WTC11 (cell line): ENCODE data around the gene HOMER3.

ENCODE experiments used
- ATF2 ChIP-seq: sonication (generic); formaldehyde crosslinking; IDR thresholded peaks from 2 replicates; pipeline ENCODE4 v1.8.1; 2022; ENCODE audit warnings: low read depth, missing genetic modification reagents, borderline replicate concordance
- CREB1 ChIP-seq: sonication (generic); formaldehyde crosslinking; IDR thresholded peaks from 2 replicates; pipeline ENCODE4 v1.8.0; 2023; ENCODE audit warnings: mild to moderate bottlenecking, missing genetic modification reagents
- CTCF ChIP-seq: fragments of 200-600 bp; IDR thresholded peaks from 2 replicates; pipeline ENCODE4 v1.8.0; 2022; ENCODE audit warnings: antibody characterized with exemption
- ESRRA ChIP-seq: sonication (generic); formaldehyde crosslinking; IDR thresholded peaks from 2 replicates; pipeline ENCODE4 v1.8.1; 2022; ENCODE audit warnings: mild to moderate bottlenecking, missing genetic modification reagents, borderline replicate concordance
- FOXP1 ChIP-seq: sonication (generic); formaldehyde crosslinking; IDR thresholded peaks from 2 replicates; pipeline ENCODE4 v1.8.0; 2022; ENCODE audit warnings: missing genetic modification reagents, mild to moderate bottlenecking, moderate library complexity, borderline replicate concordance
- GABPB1 ChIP-seq: sonication (generic); formaldehyde crosslinking; IDR thresholded peaks from 2 replicates; pipeline ENCODE4 v1.8.1; 2023; ENCODE audit warnings: mild to moderate bottlenecking, missing genetic modification reagents
- IRF2 ChIP-seq: sonication (generic); formaldehyde crosslinking; IDR thresholded peaks from 2 replicates; pipeline ENCODE4 v1.8.0; 2022; ENCODE audit warnings: low read depth, missing genetic modification reagents, borderline replicate concordance
- KAT7 ChIP-seq: sonication (generic); formaldehyde crosslinking; IDR thresholded peaks from 2 replicates; pipeline ENCODE4 v1.8.1; 2023; ENCODE audit warnings: missing genetic modification reagents, mild to moderate bottlenecking, borderline replicate concordance
- NR3C1 ChIP-seq: sonication (generic); formaldehyde crosslinking; conservative IDR thresholded peaks from 2 replicates; pipeline ENCODE4 v1.8.1; 2023; ENCODE audit warnings: low read depth, mild to moderate bottlenecking, missing genetic modification reagents
- ZBTB21 ChIP-seq: sonication (generic); formaldehyde crosslinking; IDR thresholded peaks from 2 replicates; pipeline ENCODE4 v1.8.1; 2023; ENCODE audit warnings: mild to moderate bottlenecking, missing genetic modification reagents, borderline replicate concordance
- ZNF263 ChIP-seq: sonication (generic); formaldehyde crosslinking; IDR thresholded peaks from 2 replicates; pipeline ENCODE4 v1.8.1; 2022; ENCODE audit warnings: low read depth, mild to moderate bottlenecking, moderate library complexity, missing genetic modification reagents
- TF ChIP-seq, protein P1 (sequence below): sonication (generic); formaldehyde crosslinking; IDR thresholded peaks from 2 replicates; pipeline ENCODE4 v1.8.1; 2022; ENCODE audit warnings: low read depth, mild to moderate bottlenecking, moderate library complexity, missing genetic modification reagents, borderline replicate concordance

DNA sequence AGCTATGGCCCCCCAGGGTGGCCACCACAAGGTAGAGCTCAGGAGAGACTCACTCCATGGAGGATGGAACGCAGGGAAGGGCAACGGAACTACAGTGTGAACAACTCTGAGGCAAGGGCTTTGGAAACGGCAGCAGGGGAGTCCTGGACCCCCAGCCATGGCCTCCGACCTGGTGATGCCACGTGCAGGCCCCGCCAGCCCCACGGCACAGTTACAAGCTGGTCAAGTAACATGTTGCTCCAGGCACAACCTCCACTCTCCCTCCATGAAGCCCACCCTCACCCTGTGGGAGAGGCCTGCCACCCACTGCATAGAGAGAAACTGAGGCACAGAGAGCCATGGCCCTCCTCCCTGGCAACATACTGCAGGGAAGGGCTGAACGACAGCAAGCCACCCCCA is 36.0 kb downstream of the HOMER3 start:
- TF ChIP-seq, protein P1, sequence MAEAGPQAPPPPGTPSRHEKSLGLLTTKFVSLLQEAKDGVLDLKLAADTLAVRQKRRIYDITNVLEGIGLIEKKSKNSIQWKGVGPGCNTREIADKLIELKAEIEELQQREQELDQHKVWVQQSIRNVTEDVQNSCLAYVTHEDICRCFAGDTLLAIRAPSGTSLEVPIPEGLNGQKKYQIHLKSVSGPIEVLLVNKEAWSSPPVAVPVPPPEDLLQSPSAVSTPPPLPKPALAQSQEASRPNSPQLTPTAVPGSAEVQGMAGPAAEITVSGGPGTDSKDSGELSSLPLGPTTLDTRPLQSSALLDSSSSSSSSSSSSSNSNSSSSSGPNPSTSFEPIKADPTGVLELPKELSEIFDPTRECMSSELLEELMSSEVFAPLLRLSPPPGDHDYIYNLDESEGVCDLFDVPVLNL (CRISPR knock-in tag): no peak
- TF ChIP-seq FOXP1 (CRISPR knock-in tag): no peak
- no peak for TF ChIP-seq CTCF
- TF ChIP-seq ZNF263 (CRISPR knock-in tag): no peak
- TF ChIP-seq IRF2: no peak
- TF ChIP-seq ZBTB21 (CRISPR knock-in tag): no peak
- TF ChIP-seq KAT7: no peak
- no peak for TF ChIP-seq ESRRA (CRISPR knock-in tag)
- TF ChIP-seq CREB1: no peak
- no peak for TF ChIP-seq NR3C1
- TF ChIP-seq GABPB1 (CRISPR knock-in tag): no peak
- TF ChIP-seq ATF2 (CRISPR knock-in tag): no peak
